Caki2 (cell line): ENCODE results near the gene CCDC14. TPM values are rescaled to one million over a fixed set of nuclear protein-coding genes. Genes with fewer than 3 reads are reported as not detected.
"Not testable (repeated sequence)": the region's sequence is repeated elsewhere in the genome, so short reads cannot be mapped to it uniquely, and the experiment has no call there.

Experiments
- DNase-seq: peaks from one replicate; pipeline ENCODE4 v3.0.0-alpha.2; 2015; ENCODE audit warnings: low read depth
- in situ Hi-C: cut with HindIII; loops from 2 replicates; pipeline ENCODE4 v1.10.0; 2016; ENCODE audit warnings: low sequenced_read_pairs, low pct_unique_long_range_greater_than_20kb, mixed read lengths
- total RNA-seq: library from RNA; depleted of rRNA; stranded (reverse); fragments of >200 nt; shearing (Covaris generic); gene quantifications from 2 replicates; pipeline ENCODE4 v1.2.3, GENCODE V29; 2014; ENCODE audit warnings: low replicate concordance

The CCDC14 gene
- total RNA-seq, 1 experiment from 2014 or later = 17.3 TPM

DNA sequence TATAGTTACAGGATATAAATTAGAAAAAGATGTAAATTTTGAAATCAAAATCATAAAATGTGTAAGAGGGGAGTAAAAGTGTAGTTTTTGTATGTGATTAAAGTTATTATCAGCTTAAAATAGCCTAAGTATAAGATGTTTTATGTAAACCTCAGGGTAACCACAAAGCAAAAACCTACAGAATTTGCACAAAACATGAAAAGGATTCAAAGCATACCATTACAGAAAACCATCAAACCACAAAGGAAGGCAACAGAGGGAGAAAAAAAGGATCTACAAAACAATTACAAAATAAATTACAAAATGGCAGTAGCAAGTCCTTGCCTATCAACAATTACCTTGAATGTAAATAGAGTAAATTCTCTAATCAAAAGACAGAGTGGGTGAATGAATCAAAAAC, 40.2 kb downstream of the CCDC14 start:
- no peak for DNase-seq
- in situ Hi-C loops = no loop called here

DNA sequence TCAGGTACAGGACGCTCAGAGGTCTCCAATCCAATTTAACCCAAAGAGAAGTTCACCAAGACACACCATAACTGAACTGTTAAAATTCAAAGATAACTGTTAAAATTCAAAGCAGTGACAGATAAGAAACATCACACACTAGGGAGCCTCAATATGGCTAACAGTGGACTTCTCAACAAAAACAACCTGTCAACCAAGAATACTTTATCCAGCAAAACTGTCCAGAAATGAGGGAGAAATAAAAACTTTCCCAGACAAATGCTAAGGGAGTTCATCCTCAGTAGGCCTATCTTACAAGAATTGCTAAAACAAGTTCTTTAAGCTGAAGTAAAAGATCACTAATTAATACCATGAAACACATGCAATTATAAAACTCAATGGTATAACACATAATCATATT, 40.6 kb downstream of the CCDC14 start:
- DNase-seq = no peak

DNA sequence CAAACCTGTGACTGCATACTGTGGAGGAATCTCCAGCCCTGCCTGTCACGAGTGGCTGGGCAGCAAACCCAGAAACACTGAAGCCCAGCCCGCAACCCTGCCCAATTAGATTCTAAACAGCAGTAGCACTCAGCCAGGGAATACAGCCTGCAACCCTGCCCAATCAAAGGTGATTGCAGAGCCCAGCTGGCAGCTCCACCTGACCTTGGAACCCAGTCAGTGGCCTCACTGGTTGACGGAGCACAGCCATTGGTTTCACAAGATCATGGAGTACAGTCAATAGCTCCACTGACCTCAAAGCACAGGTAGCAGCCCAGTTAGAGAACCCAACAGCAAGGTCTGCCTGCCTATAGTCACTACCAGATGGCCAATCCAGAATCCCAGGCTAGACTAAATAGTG, 41.7 kb downstream of the CCDC14 start:
- in situ Hi-C loops = no loop called here
- DNase-seq = no peak

More for the DNA sequence above, 40.6 kb downstream of the CCDC14 start:
- in situ Hi-C loops = no loop called here

DNA sequence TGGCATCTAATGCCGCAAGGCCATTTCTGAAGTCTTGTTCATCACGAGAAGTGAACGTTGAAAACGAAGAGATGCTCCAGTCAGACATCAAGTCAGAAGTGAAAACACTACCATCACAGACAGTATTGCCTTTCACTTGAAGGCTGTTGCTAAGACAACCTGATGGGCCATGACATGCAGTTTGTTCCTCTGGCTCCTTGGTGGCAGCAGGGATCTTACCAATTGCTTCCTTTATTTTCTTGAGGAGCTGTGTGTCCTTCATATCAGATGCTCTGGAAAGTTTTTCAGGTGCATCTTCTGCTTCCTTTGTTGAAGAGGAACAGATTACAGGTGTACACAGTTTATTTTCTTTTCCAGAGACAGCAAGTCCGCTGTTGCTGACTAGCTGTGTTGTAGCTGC, 46.2 kb downstream of the CCDC14 start:
- in situ Hi-C loops = no loop called here
- DNase-seq = no peak

DNA sequence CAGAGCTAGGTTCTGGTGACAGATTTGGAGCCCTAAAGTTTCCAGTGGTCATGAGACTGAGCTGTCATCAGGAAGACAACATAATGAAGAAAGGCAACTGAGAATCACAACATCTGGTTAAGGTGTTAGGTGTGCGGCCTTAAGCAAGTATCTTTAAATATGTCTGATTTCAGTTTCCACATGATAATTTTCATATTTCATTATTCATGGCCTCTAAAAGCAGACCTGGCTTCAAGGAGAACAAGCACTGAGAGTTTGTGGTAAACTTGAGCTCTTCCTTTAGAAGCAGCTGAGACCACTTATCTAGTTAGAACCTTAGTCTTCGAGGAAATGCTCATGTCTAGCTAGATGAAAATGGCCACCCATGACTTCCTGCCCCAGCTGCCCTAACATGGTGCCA, 51.2 kb downstream of the CCDC14 start:
- DNase-seq = no peak
- in situ Hi-C loops = no loop called here

DNA sequence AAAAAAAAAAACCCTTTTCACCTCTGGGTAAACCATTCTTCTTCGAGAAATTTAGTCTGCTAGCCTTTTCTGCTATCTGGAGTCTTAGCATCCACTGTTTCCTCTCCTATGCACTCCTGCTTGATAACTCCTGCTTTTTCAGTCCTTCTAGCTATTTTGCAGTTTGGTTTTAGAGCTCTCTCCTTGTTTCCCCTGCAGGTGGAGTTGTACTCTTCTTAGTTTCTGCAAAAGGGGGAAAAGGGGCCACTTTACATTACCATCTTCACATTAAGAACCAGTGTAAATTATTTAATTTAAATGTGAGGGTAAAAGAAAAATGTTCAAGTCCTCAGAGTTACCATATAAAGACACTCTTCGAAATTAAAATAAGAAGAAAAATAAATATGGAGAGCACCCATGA, 53.3 kb downstream of the CCDC14 start:
- in situ Hi-C loops = no loop called here
- DNase-seq = no peak

DNA sequence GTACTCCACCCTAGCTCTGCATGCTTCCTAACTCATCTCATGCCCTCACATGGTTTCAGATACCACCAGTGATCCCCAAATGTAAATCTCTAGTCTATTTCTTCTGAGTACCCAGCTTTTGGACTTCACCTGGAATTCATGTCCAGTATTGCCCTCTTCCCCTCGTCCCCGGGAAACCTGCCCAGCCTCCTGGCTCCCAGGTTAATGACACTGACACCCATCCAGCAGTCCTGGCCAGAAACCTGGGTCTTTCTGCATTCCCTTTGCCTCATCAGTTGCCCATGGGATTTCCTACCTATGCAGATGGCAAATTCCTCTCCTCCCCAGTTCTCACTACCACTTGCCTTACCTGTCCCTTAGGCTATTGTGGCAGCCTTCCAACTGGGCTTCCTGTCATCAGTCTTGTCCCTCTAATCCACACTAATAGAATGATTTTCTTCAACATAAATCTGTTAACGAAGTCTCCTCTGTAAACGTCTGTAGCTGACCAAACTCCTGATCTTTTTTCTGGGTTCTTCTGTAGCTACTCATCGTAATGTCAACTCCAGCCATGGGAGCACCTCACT, 61.6 kb downstream of the CCDC14 start:
- in situ Hi-C loops = no loop called here
- no peak for DNase-seq

DNA sequence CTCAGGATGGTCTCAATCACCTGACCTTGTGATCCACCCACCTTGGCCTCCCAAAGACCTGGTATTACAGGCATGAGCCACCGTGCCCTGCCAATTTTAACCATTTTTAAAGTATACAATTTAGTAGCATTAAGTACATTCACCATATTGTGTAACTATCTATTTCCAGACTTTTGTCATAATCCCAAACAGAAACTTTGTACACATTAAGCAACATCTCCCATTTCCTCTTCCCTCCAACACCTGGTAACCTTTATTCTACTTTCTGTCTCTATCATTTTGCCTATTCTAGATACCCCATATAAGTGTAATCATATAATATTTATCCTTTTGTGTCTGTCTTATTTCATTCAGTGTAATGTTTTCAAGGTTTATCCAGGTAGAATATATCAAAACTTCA, 68.0 kb downstream of the CCDC14 start:
- no peak for DNase-seq
- in situ Hi-C loops = no loop called here

DNA sequence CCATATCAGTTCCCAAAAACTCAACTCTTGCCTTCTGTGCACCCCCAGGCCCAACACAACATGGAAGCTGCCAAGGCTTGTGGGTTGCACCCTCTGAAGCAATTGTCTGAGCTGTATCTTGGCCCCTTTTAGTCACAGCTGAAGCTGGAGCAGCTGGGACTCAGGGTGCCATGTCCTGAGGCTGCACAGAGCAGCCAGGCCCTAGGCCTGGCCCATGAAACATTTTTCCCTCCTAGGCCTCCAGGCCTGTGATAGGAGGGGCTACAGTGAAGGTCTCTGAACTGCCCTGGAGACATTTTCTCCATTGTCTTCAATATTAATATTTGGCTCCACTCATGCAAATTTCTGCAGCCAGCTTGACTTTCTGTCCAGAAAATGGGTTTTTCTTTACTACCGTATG, 68.8 kb downstream of the CCDC14 start:
- DNase-seq = no peak
- in situ Hi-C loops = no loop called here

DNA sequence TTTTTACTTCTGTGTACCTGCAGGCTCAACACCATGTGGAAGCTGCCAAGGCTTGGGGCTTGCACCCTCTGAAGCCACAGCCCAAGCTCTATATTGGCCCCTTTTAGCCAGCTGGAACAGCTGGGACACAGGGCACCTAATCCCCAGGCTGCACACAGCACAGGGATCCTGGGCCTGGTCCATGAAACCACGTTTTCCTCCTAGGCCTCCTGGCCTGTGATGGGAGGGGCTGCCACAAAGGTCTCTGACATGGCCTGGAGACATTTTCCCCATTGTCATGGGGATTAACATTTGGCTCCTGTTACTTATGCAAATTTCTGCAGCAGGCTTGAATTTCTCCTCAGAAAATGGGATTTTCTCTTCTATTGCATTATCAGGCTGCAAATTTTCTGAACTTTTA, 70.0 kb downstream of the CCDC14 start:
- DNase-seq, in situ Hi-C loops: not testable (repeated sequence)

DNA sequence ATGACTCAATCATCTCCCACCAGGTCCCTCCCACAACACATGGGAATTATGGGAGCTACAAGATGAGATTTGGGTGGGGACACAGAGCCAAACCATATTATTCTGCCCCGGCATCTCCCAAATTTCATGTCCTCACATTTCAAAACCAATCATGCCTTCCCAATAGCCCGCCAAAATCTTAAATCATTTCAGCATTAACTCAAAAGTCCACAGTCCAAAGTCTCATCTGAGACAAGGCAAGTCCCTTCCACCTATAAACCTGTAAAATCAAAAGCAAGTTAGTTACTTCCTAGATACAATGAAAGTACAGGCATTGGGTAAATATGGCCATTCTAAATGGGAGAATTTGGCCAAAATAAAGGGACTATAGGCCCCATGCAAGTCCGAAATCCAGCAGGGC, 70.9 kb downstream of the CCDC14 start:
- DNase-seq, in situ Hi-C loops: not testable (repeated sequence)

DNA sequence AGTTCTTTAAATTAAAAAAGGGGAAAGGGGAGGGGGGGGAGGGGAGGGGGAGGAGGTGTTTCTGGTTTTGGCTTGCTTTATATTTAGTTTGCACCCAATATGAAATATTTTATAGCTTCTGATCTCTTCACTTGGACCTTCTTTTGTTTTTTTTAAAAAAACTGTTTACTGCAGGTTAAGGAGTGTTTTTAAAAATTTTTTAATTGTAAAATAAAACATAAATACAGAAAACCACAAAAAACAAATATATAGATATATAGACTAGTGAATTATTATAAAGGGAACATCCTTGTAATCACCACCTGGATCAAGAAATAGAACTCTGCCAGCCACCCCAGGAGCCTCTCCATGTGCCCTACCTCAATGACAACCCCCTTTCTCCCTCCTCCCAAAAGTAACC, 76.0 kb downstream of the CCDC14 start:
- in situ Hi-C loops = no loop called here
- no peak for DNase-seq

DNA sequence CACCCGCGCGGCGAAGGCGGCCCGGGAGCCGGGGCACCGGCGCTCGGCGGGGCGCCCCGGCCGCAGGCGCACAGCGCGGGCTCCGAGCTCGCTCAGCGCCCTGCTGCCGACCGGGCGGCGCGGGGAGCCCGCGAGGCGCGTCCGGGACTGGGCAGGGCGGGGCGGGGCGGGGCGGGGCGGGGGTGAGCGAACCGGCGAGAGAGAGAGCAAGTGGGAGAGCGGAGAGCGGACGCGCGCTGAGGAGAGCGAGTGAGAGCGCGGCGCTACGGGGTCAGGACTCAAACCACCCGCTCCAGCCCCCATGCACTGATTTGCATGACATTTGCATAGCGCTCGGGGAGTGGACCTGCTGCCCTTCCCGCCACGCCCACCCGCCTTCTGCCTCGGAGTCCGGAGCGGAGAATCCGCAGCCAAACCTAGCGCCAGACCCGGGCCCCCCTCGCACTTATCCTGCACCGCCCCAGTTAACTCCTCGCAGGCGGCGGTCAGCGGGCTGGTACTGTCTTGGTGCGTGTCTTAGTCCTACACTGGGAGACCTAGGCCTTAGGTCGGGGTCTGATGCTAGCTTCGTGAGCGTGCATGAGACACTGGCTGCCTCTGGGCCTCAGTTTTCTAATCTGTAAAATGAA, 76.7 kb downstream of the CCDC14 start, which contains the start of gene MYLK:
Gene MYLK (minus strand): TSS at position 130 of the 629 bp plus-strand sequence. CDS start 90,491 bp downstream, outside the sequence.
- peak; percentile 87 for DNase-seq
- in situ Hi-C loops = no loop called here

DNA sequence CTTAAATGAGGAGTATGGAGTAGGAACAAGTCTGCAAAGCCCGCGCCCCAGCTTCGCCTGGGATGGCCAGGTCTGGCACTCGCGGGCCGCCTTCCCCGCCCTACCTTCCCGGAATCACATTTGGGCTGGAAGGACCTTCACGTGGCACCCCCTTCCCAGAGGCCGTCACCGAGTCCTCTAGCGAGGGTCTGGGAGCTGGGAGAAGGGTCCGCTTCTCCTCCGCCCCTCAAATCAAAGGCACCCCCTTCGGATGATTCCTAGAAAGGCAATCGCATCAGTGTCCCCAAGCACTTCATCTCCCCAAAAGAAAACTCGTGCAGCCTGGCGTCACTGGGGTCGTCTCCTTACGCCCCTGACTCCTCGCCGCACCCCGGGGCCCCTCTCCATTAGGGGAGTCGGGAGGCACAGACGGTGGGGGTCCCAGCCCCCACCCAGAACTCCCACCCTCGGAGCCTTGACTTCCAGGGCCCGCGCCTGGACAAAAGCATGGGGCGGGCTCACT, 77.3 kb downstream of the CCDC14 start:
- in situ Hi-C loops = no loop called here
- DNase-seq = no peak

DNA sequence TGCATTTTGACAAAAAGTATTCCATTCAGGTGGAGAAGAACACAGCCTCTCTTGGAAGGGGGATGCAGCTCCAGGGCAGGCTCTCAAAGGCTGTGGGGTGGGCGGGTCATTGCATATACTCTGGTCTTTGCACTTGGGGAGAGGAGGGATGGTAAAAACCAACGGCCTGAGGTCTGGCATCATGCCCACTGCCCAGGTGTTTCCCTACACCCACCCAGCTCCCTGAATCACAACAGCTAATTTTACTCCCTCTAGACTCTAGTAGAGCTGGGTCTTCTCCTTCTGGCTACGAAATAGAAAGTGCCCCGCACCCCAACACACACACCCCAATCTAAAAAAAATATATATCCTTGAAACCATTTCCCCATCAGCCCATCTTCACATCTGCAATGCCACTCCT, 77.9 kb downstream of the CCDC14 start:
- in situ Hi-C loops = no loop called here
- DNase-seq = no peak

DNA sequence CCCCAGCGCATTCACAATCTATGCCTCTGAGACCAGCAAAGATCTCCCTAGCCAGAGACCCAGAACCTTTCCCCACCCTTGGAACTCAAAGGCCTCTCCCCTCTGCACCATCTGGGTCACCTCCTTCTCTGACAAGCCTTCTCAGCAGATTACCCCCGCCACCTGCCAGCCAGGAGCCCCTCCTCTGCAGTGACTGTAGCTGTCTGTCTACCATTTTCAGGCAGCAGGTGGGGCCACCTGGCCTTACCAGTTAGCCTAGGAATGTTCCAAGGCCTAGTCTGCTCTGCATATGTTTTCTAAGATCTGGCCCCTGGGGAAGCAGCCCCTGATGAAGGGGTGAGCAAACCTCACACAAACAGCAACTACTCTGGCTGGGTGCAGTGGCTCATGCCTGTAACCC, 79.3 kb downstream of the CCDC14 start:
- no peak for DNase-seq
- in situ Hi-C loops = no loop called here

DNA sequence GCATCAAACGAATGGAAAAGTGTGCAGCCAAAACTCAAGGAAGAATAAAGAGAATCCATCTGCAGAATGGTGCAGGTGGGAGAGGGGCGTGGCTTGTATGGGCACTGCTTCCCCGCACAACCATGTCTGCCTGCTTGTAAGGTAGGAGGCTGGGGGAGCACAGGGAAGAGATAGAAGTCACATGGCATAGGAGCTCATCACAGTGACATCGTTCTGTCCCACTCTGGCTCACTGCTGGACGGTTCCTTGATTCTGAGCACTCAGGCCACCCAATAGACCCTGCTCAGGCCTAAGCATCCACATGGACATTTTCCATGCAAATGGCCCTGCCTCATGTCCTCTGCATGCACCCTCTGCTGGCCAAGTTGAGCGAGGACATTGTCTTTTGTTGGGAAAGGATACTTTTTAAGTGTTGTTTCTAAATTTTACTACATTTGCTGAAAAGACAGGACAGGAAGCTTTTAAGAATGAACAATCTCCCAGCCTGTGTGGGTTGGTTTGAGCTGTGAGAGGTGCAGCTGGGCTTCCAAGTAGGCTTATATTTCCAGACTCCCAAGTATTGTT, 79.9 kb downstream of the CCDC14 start:
- in situ Hi-C loops = no loop called here
- DNase-seq = peak; percentile 31

DNA sequence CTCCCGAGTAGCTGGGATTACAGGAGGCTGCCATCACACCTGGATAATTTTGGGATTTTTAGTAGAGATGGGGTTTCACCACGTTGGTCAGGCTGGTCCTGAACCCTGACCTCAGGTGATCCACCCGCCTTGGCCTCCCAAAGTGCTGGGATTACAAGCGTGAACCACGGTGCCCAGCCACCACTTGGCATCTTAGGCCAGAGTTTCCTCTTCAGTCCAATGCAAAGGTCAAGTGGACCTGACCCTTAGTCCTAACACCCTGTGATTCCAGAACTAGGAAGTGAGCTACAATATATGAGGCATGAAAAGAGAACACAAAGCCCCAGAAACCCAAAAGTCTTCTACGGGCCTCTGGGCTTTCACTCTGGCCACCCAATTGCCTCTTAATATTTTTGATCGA, 82.2 kb downstream of the CCDC14 start:
- in situ Hi-C loops = no loop called here
- no peak for DNase-seq

DNA sequence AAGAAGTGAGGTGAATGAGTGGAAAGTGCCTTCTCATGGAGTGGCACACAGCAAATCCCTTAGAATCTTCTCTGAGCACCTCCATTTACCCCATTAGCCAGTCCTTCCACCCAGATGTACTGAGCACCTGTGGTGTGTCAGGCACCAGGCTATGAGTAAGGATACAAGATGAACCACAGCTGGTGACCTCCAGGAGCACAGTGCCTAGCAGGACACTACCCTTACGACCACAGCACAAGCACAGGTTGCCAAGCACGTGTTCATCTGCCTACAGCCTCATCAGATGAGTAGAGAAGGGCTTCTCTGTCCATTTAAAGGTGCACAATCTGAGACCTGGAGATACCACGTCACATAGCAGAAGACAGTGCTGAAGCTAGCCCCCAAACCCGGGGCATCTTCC, 83.1 kb downstream of the CCDC14 start:
- in situ Hi-C loops = no loop called here
- DNase-seq = no peak

DNA sequence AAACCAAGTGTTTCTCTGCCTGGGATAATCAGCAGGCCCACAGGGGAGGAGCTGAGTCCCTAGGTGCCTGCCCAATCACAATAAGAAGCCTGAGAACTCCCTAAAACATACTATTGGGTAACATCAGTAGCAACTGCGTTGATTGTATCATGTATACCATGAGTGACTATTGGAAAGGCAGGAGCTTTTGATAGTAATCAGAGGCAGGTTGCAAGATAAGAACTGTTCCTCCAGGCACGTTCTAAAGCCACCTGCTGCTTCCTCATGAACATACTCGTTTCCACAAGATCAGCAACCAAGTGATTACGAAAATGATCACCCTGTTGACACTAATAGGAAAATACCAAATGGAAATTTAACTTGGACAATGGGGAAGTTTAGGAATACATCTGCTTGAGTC, 83.6 kb downstream of the CCDC14 start:
- in situ Hi-C loops = no loop called here

More for the DNA sequence above, 83.6 kb downstream of the CCDC14 start:
- no peak for DNase-seq
